Fibroblast of lung (primary cell): ENCODE data around the gene TMUB1. TPM values are rescaled to one million over a fixed set of nuclear protein-coding genes. Genes with fewer than 3 reads are reported as not detected.

Experiments
- DNase-seq, 2 donors: peaks; one replicate each; pipeline versions ENCODE4 v3.0.0 to v3.0.0-alpha.2; 2010; ENCODE audit warnings: low read depth in 2 of 2
- H2AFZ ChIP-seq: 2 replicates; pipeline ENCODE4 v1.5.1; 2012; ENCODE audit warnings: low read length, control low read depth, inconsistent platforms
- H3K27ac ChIP-seq: 2 replicates; pipeline ENCODE4 v1.5.1; 2011; ENCODE audit warnings: low read length, control low read depth; ENCODE audit not compliant: insufficient read depth
- H3K27me3 ChIP-seq: 2 replicates; pipeline ENCODE4 v1.5.1; 2011; ENCODE audit warnings: mild to moderate bottlenecking, low read length; ENCODE audit not compliant: control insufficient read depth, insufficient read depth
- H3K36me3 ChIP-seq: 2 replicates; pipeline ENCODE4 v1.5.1; 2011; ENCODE audit warnings: low read length; ENCODE audit not compliant: control insufficient read depth, insufficient read depth
- H3K4me1 ChIP-seq: 2 replicates; pipeline ENCODE4 v1.5.1; 2011; ENCODE audit warnings: low read length; ENCODE audit not compliant: control insufficient read depth, insufficient read depth; ENCODE audit errors: extremely low read depth
- H3K4me2 ChIP-seq: 2 replicates; pipeline ENCODE4 v1.5.1; 2011; ENCODE audit warnings: low read length, control low read depth; ENCODE audit not compliant: insufficient read depth; ENCODE audit errors: extremely low read depth
- H3K4me3 ChIP-seq, 4 experiments: fragments of 200-600 bp in 1 of 4; sonication (generic) in 1 of 4; replicated peaks in 1 of 4; 2 replicates each; pipeline ENCODE4 v1.5.1; 2011 to 2016; ENCODE audit warnings: low read length in 4 of 4, low read depth in 3 of 4, mild to moderate bottlenecking in 3 of 4, control low read depth in 2 of 4, inconsistent platforms in 1 of 4, mixed read lengths in 1 of 4; ENCODE audit not compliant: insufficient read depth in 1 of 4; ENCODE audit errors: control extremely low read depth in 1 of 4
- H3K79me2 ChIP-seq: 2 replicates; pipeline ENCODE4 v1.5.1; 2012; ENCODE audit warnings: mild to moderate bottlenecking, low read length, inconsistent platforms; ENCODE audit not compliant: control insufficient read depth, insufficient read depth
- H3K9ac ChIP-seq: 2 replicates; pipeline ENCODE4 v1.5.1; 2011; ENCODE audit warnings: mild to moderate bottlenecking, low read length, control low read depth; ENCODE audit not compliant: insufficient read depth
- H3K9me3 ChIP-seq: 2 replicates; pipeline ENCODE4 v1.5.1; 2012; ENCODE audit warnings: low read depth, low read length; ENCODE audit not compliant: control insufficient read depth, insufficient read depth
- H4K20me1 ChIP-seq: 2 replicates; pipeline ENCODE4 v1.5.1; 2011; ENCODE audit warnings: low read length; ENCODE audit not compliant: control insufficient read depth, insufficient read depth; ENCODE audit errors: extremely low read depth
- CTCF ChIP-seq, 2 donors: IDR thresholded peaks in 1 of 2; conservative IDR thresholded peaks in 1 of 2; 1 replicate in 1 of 2; 2 replicates in 1 of 2; pipeline ENCODE4 v1.5.1; 2011 to 2012; ENCODE audit warnings: low read length in 2 of 2, control low read depth in 1 of 2, inconsistent platforms in 1 of 2, low read depth in 1 of 2, mild to moderate bottlenecking in 1 of 2
- EZH2 ChIP-seq: IDR thresholded peaks from 2 replicates; pipeline ENCODE4 v1.5.1; 2012; ENCODE audit warnings: low read length, control low read depth, mild to moderate bottlenecking; ENCODE audit errors: missing control alignments
- polyA plus RNA-seq, 2 donors: library from polyadenylated mRNA; depleted of rRNA in 1 of 2; stranded (reverse) in 1 of 2; unstranded in 1 of 2; fragments of >200 nt; gene quantifications; 2 replicates each; pipeline ENCODE4 v1.2.1, GENCODE V29; 2011 to 2012; ENCODE audit warnings: missing spikeins in 1 of 2
- total RNA-seq: library from RNA; depleted of rRNA; stranded (reverse); fragments of >200 nt; gene quantifications from 2 replicates; pipeline ENCODE4 v1.2.1, GENCODE V29; 2014

TMUB1 gene
- total and polyA plus RNA-seq, 2 donors (not counting 1 experiment from before 2014, with no cell fraction given), result 11.9 to 20.3 TPM

GRCh38 chr7:151095123-151095797 is 12.0 kb upstream of the TMUB1 start:
- Histone ChIP-seq H3K4me1 (peaks cover 3% of the 10 kb centered on the region), H3K36me3 (no peaks in the 10 kb centered on the region), H4K20me1 (no peaks in the 10 kb centered on the region), H3K9ac (no peak overlapping the region), H3K79me2 (peaks cover 77% of the 10 kb centered on the region), H3K27ac (no peak overlapping the region), H2AFZ (no peak overlapping the region), H3K27me3 (no peaks in the 10 kb centered on the region), H3K9me3 (no peaks in the 10 kb centered on the region), H3K4me3 (no peak overlapping the region), H3K4me2 (no peak overlapping the region)
- TF ChIP-seq EZH2, result no peak
- no peak for TF ChIP-seq CTCF (conservative IDR thresholded peaks at IDR 0.05 in 1 of 2, IDR thresholded peaks at IDR 0.05 in 1 of 2; ENCODE audit: low read depth in 1 of 2, low read length in 2 of 2)
- DNase-seq, result no peak

- DNase-seq, result peak in 1 of 2 donors; percentile 46
- H3K79me2 ChIP-seq, result peaks cover 77% of the 10 kb centered on the region
- no peak for TF ChIP-seq EZH2
- no peaks in the 10 kb centered on the region for H3K27me3 ChIP-seq
- no peak overlapping the region for H2AFZ ChIP-seq
- no peaks in the 10 kb centered on the region for H3K9me3 ChIP-seq
- H3K36me3 ChIP-seq, result no peaks in the 10 kb centered on the region
- H3K27ac ChIP-seq, result no peak overlapping the region
- H4K20me1 ChIP-seq, result no peaks in the 10 kb centered on the region
- no peak overlapping the region for H3K4me2 ChIP-seq
- H3K9ac ChIP-seq, result no peak overlapping the region
- no peak overlapping the region for H3K4me3 ChIP-seq
- peaks cover 6% of the 10 kb centered on the region for H3K4me1 ChIP-seq
Measured at GRCh38 chr7:151094675-151095074, 11.4 kb upstream of the TMUB1 start.

- Histone ChIP-seq H3K79me2 (peaks cover 83% of the 10 kb centered on the region), H3K4me2 (no peak overlapping the region), H3K9ac (no peak overlapping the region), H3K36me3 (no peaks in the 10 kb centered on the region), H4K20me1 (no peaks in the 10 kb centered on the region), H2AFZ (no peak overlapping the region), H3K9me3 (no peaks in the 10 kb centered on the region), H3K27me3 (no peaks in the 10 kb centered on the region), H3K4me1 (peaks cover 12% of the 10 kb centered on the region), H3K27ac (no peak overlapping the region), H3K4me3 (no peak overlapping the region)
- TF ChIP-seq CTCF (conservative IDR thresholded peaks at IDR 0.05 in 1 of 2, IDR thresholded peaks at IDR 0.05 in 1 of 2; ENCODE audit: low read depth in 1 of 2, low read length in 2 of 2), result no peak
- TF ChIP-seq EZH2, result no peak
- no peak for DNase-seq
Measured at GRCh38 chr7:151093748-151094147, 10.5 kb upstream of the TMUB1 start.
